Left ventricle myocardium inferior (tissue), 1 donor: ENCODE results near the gene SPATA2L. TPM values are rescaled to one million over a fixed set of nuclear protein-coding genes. Genes with fewer than 3 reads are reported as not detected.

Experiments used
- DNase-seq: peaks from one replicate; pipeline ENCODE4 v3.0.0-alpha.2; 2020
- H3K27ac ChIP-seq: fragments of 200-600 bp; replicated peaks from 2 replicates; pipeline ENCODE4 v1.8.0; 2021
- H3K27me3 ChIP-seq: fragments of 200-600 bp; 2 replicates; pipeline ENCODE4 v1.8.0; 2021; ENCODE audit warnings: low read depth
- H3K36me3 ChIP-seq: fragments of 200-600 bp; 2 replicates; pipeline ENCODE4 v1.8.0; 2021
- H3K4me1 ChIP-seq: fragments of 200-600 bp; 2 replicates; pipeline ENCODE4 v1.8.0; 2021
- H3K4me3 ChIP-seq: fragments of 200-600 bp; 2 replicates; pipeline ENCODE4 v1.8.0; 2021; ENCODE audit warnings: mild to moderate bottlenecking, moderate library complexity
- H3K9me3 ChIP-seq: fragments of 200-600 bp; replicated peaks from 2 replicates; pipeline ENCODE4 v1.8.0; 2021
- intact Hi-C: fragments of 100-400 bp; cut with micrococcal nuclease; formaldehyde crosslinking; loops from one replicate; pipeline ENCODE4 v1.11.0; 2022
- long read RNA-seq: library from polyadenylated mRNA; unstranded; transcript quantifications from one replicate; pipeline ENCODE4 v2.0.0, GENCODE V29; 2021
- total RNA-seq: library from RNA; stranded (reverse); fragmentation: NEBNext Ultra II Directional; extraction: Animal tissue kit (Norgen Biotek cat#: 25700); gene quantifications from one replicate; pipeline ENCODE4 v1.2.1, GENCODE V29; 2021
- TF ChIP-seq, protein P1 (sequence below): fragments of 200-600 bp; IDR thresholded peaks from 2 replicates; pipeline ENCODE4 v1.8.0; 2021; ENCODE audit warnings: antibody characterized with exemption, mild to moderate bottlenecking, borderline replicate concordance
- donor health status: DM: no; HTN: yes; CAD: no; lungs with severe emphysema.

SPATA2L gene, protein sequence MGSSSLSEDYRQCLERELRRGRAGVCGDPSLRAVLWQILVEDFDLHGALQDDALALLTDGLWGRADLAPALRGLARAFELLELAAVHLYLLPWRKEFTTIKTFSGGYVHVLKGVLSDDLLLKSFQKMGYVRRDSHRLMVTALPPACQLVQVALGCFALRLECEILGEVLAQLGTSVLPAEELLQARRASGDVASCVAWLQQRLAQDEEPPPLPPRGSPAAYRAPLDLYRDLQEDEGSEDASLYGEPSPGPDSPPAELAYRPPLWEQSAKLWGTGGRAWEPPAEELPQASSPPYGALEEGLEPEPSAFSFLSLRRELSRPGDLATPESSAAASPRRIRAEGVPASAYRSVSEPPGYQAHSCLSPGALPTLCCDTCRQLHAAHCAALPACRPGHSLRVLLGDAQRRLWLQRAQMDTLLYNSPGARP
- total RNA-seq = 2.1 TPM
- long read RNA-seq, transcript SPATA2L-201 (3 exons, 2,335 nt) = major isoform, 8 of 15 reads
- long read RNA-seq, partial matches to known transcripts = 1 of 15 reads
- long read RNA-seq, other reads (novel, unspliced or antisense) = 3 of 15 reads

- Histone ChIP-seq H3K9me3 (no peaks in the 10 kb centered on the region), H3K4me1 (peaks cover 36% of the 10 kb centered on the region), H3K27ac (peak within 1 kb of the TSS; percentile 79), H3K4me3 (peak within 1 kb of the TSS; percentile 83), H3K36me3 (no peaks in the 10 kb centered on the region), H3K27me3 (no peaks in the 10 kb centered on the region)
- TF ChIP-seq, protein P1, sequence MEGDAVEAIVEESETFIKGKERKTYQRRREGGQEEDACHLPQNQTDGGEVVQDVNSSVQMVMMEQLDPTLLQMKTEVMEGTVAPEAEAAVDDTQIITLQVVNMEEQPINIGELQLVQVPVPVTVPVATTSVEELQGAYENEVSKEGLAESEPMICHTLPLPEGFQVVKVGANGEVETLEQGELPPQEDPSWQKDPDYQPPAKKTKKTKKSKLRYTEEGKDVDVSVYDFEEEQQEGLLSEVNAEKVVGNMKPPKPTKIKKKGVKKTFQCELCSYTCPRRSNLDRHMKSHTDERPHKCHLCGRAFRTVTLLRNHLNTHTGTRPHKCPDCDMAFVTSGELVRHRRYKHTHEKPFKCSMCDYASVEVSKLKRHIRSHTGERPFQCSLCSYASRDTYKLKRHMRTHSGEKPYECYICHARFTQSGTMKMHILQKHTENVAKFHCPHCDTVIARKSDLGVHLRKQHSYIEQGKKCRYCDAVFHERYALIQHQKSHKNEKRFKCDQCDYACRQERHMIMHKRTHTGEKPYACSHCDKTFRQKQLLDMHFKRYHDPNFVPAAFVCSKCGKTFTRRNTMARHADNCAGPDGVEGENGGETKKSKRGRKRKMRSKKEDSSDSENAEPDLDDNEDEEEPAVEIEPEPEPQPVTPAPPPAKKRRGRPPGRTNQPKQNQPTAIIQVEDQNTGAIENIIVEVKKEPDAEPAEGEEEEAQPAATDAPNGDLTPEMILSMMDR = peak; percentile 36
- intact Hi-C loops = no loop called here
- peak; percentile 87 for DNase-seq
Observed at GRCh38 chr16:89701425-89702406, at the start of gene SPATA2L. Gene SPATA2L, minus strand, starts transcription at chr16:89701705. Its CDS starts 473 bp downstream, at chr16:89701232.

GRCh38 chr16:89749637-89750036 lies 48.1 kb upstream of the SPATA2L start:
- TF ChIP-seq, protein P1 = no peak
- Histone ChIP-seq H3K4me3 (no peak overlapping the region), H3K4me1 (peaks cover 4% of the 10 kb centered on the region), H3K27me3 (no peaks in the 10 kb centered on the region), H3K36me3 (no peaks in the 10 kb centered on the region), H3K9me3 (no peaks in the 10 kb centered on the region), H3K27ac (no peak overlapping the region)
- peak; percentile 45 for DNase-seq
- intact Hi-C loops = no loop called here

GRCh38 chr16:89748921-89749320 lies 47.4 kb upstream of the SPATA2L start:
- intact Hi-C loops = no loop called here
- no peak for DNase-seq
- Histone ChIP-seq H3K27me3 (no peaks in the 10 kb centered on the region), H3K36me3 (no peaks in the 10 kb centered on the region), H3K4me3 (no peak overlapping the region), H3K27ac (no peak overlapping the region), H3K9me3 (no peaks in the 10 kb centered on the region), H3K4me1 (peaks cover 4% of the 10 kb centered on the region)
- TF ChIP-seq, protein P1 = no peak

DNA sequence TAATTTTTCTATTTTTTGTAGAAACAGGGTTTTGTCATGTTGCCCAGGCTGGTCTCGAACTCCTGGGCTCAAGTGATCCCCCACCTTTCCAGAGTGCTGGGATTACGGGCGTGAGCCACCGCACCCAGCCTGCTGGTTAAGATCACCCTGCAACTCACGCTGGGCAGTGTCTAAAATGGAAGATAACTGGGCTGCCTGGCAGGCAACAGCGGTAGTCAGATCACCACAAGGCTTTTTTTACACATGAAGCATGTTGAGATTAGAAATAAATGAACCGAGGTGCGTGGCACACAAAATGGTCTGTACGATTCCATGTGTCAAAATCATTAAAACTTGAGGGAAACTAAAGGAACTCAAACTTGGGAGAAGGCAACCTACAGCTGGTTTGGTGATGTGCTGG lies 46.6 kb upstream of the SPATA2L start:
- no peaks in the 10 kb centered on the region for H3K27me3 ChIP-seq
- H3K4me3 ChIP-seq = no peak overlapping the region
- TF ChIP-seq, protein P1 = no peak
- no peaks in the 10 kb centered on the region for H3K9me3 ChIP-seq
- intact Hi-C loops = no loop called here
- no peaks in the 10 kb centered on the region for H3K36me3 ChIP-seq
- no peak for DNase-seq
- no peak overlapping the region for H3K27ac ChIP-seq
- peaks cover 4% of the 10 kb centered on the region for H3K4me1 ChIP-seq

DNA sequence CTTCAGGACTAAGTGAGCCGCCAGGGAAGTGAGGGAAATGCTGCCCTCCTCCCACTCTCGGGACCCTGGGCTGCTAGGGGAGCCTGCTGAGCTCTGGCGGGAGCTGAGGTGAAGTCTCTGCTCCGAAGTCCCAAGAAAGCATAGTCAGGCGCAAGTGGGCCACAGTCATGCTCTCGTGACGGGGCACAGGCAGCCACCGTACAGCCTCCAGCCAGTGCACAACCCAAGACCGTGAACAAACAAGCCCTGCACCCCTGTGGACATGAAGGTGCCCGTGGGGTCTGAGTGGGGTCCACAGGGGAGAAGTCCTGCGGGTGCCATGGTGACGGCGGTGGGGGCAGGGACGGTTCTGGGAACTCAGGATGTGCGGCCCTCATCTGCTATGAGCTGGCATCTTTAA lies 44.5 kb upstream of the SPATA2L start:
- Histone ChIP-seq H3K9me3 (no peaks in the 10 kb centered on the region), H3K27ac (no peak overlapping the region), H3K4me3 (no peak overlapping the region), H3K4me1 (peaks cover 4% of the 10 kb centered on the region), H3K36me3 (peaks cover 4% of the 10 kb centered on the region), H3K27me3 (no peaks in the 10 kb centered on the region)
- intact Hi-C loops = no loop called here
- DNase-seq = no peak
- TF ChIP-seq, protein P1 = no peak
